Measurements from ENCODE around the gene RAB3D.
"Not testable (repeated sequence)": the region's sequence is repeated elsewhere in the genome, so short reads cannot be mapped to it uniquely, and the experiment has no call there.

RAB3D gene

GRCh38 chr19:11356074-11356397 lies 16.6 kb upstream of the RAB3D start:
- no peak for FAIRE-seq
- no peak for TF ChIP-seq CTCF (IDR thresholded peaks at IDR 0.05; ENCODE audit: insufficient read depth, missing control alignments)
- DNase-seq (ENCODE audit: insufficient read length, low spot score) = no peak

- DNase-seq (ENCODE audit: insufficient read length, low spot score) = peak; percentile 98
- FAIRE-seq = no peak
- TF ChIP-seq CTCF (IDR thresholded peaks at IDR 0.05; ENCODE audit: insufficient read depth, missing control alignments) = no peak
These were observed 16.0 kb upstream of the RAB3D start, which contains the start of gene PLPPR2 for GRCh38 chr19:11355160-11356073. PLPPR2 (plus strand) TSS chr19:11355432; CDS start chr19:11357674, 2,242 bp downstream.

GRCh38 chr19:11354102-11354501 lies 14.6 kb upstream of the RAB3D start:
- DNase-seq (ENCODE audit: insufficient read length, low spot score); FAIRE-seq: not testable (repeated sequence)

GRCh38 chr19:11349171-11349570 lies 9.7 kb upstream of the RAB3D start:
- no peak for TF ChIP-seq CTCF (IDR thresholded peaks at IDR 0.05; ENCODE audit: insufficient read depth, missing control alignments)
- no peak for DNase-seq (ENCODE audit: insufficient read length, low spot score)
- FAIRE-seq = no peak

GRCh38 chr19:11347546-11348039 lies 8.1 kb upstream of the RAB3D start:
- TF ChIP-seq CTCF (IDR thresholded peaks at IDR 0.05; ENCODE audit: insufficient read depth, missing control alignments) = no peak
- FAIRE-seq (no peak), DNase-seq (ENCODE audit: insufficient read length, low spot score) (no peak)

GRCh38 chr19:11346104-11346940 lies 6.9 kb upstream of the RAB3D start, which contains the start of the genes CCDC159 and TMEM205:
CCDC159 (plus strand) TSS chr19:11346519; CDS start chr19:11346607, 88 bp downstream.
TMEM205 (minus strand) TSS chr19:11346268; CDS start chr19:11345619, 649 bp downstream.
- DNase-seq (ENCODE audit: insufficient read length, low spot score) (peak; percentile 92), FAIRE-seq (peak; percentile 32)
- peak; percentile 24 for TF ChIP-seq CTCF (IDR thresholded peaks at IDR 0.05; ENCODE audit: insufficient read depth, missing control alignments)

- TF ChIP-seq CTCF (IDR thresholded peaks at IDR 0.05; ENCODE audit: insufficient read depth, missing control alignments) = no peak
- DNase-seq (ENCODE audit: insufficient read length, low spot score) = no peak
- FAIRE-seq = no peak
These were observed 5.8 kb upstream of the RAB3D start for GRCh38 chr19:11345122-11345803.
